K562 (cell line): ENCODE measurements around the gene FAM171A2. TPM values are rescaled to one million over a fixed set of nuclear protein-coding genes. Genes with fewer than 3 reads are reported as not detected.

ENCODE experiments used
- E2F4 ChIP-seq: sonication (generic); formaldehyde crosslinking; IDR thresholded peaks from 2 replicates; pipeline ENCODE4 v1.8.0; 2022; ENCODE audit warnings: mild to moderate bottlenecking, low read depth, missing genetic modification reagents
- FOXA1 ChIP-seq: fragments of 450-650 bp; IDR thresholded peaks from 2 replicates; pipeline ENCODE4 v1.6.1; 2016; ENCODE audit warnings: mild to moderate bottlenecking, borderline replicate concordance
- RREB1 ChIP-seq: fragments of 250-450 bp; sonication (Bioruptor Pico); IDR thresholded peaks from 2 replicates; pipeline ENCODE4 v1.4.0; 2020
- SIX5 ChIP-seq, 2 experiments: IDR thresholded peaks; 2 replicates each; pipeline ENCODE4 v1.6.1; 2011; ENCODE audit warnings: low read length in 2 of 2, borderline replicate concordance in 1 of 2, low read depth in 1 of 2, mild to moderate bottlenecking in 1 of 2, moderate library complexity in 1 of 2; ENCODE audit not compliant: insufficient read depth in 1 of 2
- polyA plus RNA-seq, 8 experiments: library from polyadenylated mRNA; depleted of rRNA in 4 of 8; stranded (reverse) in 5 of 8; unstranded in 3 of 8; fragments of >200 nt; fragmentation: Nextera tagmentation in 2 of 8; fragmentation: Illumina TruSeq in 1 of 8; extraction: Ambion mirVana in 2 of 8; extraction: Trizol in 1 of 8; gene quantifications; 2 replicates each; pipeline versions ENCODE4 v1.2.1 to v1.2.3, GENCODE V29; 2011 to 2014; ENCODE audit warnings: inconsistent platforms in 1 of 8, missing spikeins in 1 of 8
- total RNA-seq, 7 experiments: library from RNA; depleted of rRNA in 6 of 7; stranded (reverse); fragments of >200 nt in 6 of 7; fragmentation: Illumina TruSeq in 2 of 7; extraction: Trizol in 2 of 7; gene quantifications; 2 replicates each; pipeline versions ENCODE4 v1.2.1 to v1.2.3, GENCODE V29; 2011 to 2021; ENCODE audit warnings: low replicate concordance in 1 of 7

The FAM171A2 gene
- total and polyA plus RNA-seq, 9 of the 15 experiments (the other 6 are each of a cell fraction or from before 2014, with no cell fraction given): 0.10 to 10.2 (median 2.0) TPM; not detected in 1

GRCh38 chr17:44351464-44351863, 12.2 kb downstream of the FAM171A2 start (continued):
- TF ChIP-seq SIX5 (IDR thresholded peaks at IDR 0.05; ENCODE audit: borderline replicate concordance in 1 of 2, insufficient read depth in 1 of 2, low read depth in 1 of 2, low read length in 2 of 2) (no peak), E2F4 (CRISPR knock-in tag) (no peak), RREB1 (CRISPR knock-in tag) (no peak), FOXA1 (no peak)
- TF ChIP-seq, all 486 proteins: peak for 0
